ENCODE measurements around the gene RNF220.

The RNF220 gene

DNA sequence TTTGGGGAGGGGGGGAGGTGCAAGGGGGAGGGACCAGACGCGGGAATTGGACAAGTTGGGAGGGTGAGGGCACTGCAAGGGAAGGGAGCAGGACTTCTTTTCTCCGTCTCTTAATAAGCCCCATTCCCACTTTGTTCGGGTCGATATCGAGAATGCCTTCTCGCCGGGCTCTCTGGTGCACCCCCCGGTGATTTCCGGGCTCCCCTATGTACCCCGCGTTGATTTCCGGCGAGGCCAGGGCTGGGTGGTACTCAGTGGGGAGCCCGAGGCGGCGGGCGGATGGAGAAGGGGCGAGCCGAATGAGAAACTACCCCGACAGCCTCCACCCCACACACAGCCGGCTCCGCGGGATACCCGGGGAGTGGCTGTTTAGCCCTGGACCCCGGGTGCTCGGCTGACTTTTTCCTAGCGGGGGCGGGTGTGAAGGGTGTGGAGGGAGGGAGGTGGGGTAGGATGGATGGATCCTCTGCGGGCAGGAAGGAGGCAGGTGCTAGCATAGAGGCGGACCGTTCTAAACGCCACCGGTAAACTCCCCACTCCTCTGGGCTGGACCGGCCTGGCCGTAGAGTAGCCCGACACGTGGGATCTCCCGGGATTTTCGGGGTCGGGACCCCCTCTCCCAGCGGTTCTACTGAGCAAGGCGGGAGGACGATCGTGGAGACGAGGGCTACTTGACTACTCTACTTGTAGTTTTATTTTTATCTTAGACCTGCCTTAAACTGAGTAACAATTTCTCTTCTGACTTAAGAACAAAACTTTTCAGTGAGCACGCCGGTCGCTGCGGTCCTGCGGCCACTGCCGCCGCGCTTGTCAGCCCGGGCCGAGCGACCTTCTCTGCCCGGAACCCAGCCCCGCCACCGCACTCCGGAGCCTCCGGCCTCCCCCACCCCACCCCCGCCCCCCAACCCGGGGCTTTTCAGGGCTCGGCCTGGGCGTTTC lies 1.0 kb downstream of the RNF220 start:
- intact Hi-C loops (cut with DNase I): loop anchor here (2.0 to 10.0 kb wide), 4 partner anchors 51 to 246 kb away; partner anchors contain the start of gene ERI3
- peak in 20 of 42 donors; percentile 13 to 71 (median 42) for DNase-seq

DNA sequence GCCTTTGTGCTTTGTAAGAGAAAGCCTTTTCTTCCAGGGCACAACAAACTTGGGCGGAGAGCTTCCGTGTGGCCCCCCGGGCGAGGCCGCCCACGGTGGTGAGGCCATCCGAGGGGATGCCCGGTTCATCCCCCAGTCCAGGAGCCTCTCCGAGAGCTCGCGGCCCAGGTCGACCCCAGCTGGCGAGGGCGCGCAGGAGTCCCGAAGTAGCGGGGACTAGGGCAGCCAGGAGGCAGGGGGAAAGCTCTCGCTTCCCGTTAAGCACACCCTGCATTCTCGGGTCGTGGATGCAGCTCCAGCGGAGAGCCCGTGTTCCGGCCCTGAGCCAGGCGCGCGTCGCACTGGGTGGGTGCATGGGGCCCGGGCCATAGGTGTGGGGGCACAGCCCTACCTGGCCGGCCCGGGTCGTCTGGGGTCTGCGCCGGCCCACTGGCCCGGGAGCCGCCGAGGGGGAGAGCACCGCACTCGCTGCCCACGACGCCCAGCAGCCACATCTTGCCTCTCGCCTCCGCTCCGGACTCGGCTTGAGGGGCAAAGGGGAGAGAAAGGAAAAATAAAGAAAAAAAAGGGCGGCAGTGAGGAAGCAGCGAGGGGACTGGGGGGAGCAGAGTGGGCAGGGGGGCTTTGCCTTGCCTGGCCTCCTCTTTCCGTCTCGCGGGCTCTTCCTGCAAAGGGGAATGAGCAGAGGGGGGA lies 1.8 kb downstream of the RNF220 start:
- DNase-seq: peak in 5 of 42 donors; percentile 21 to 52 (median 29)
- intact Hi-C loops (cut with DNase I): loop anchor here (5.0 to 10.0 kb wide), 3 partner anchors 95 to 245 kb away; no protein-coding TSS in a partner anchor

DNA sequence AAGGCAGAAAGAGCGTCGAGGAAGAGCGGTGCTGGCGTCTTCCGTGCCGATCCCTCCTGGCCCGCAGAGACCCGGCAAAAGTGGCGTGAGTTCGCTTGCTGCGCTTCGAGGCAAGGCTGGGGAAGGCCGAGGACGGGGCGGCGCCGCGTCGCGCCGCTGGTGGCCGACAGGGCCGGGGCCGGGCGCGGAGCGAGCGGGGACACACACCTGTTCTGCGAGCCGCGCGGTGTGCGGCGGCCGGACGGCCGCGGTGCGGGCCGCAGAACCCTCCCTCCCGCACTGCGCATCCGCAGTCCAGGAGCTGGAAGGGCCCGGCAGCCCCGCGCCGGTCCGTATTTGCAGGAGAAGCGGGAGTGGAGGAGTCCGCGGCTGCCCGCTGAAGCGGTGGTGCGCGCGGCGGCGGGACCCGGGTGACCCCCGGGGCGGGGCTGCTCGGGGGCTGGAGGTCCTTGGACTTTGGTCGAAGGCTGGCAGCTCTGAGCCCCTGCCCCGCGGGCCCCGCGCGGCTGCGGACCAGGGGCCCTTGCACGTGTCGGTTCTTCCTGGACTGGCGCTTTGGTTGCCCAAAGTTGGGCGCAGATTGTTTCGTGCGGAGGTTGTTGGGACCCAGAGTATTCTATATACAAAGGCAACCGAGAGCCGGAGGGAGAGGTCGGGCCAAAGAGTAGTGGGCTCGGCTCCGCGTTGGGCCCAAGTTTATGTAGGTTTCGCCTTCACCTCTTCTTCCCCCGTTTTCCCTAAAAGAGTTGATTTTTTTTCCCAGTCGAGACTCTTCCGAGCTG lies 2.6 kb downstream of the RNF220 start:
- intact Hi-C loops (cut with DNase I): loop anchor here (5.0 to 10.0 kb wide), 3 partner anchors 95 to 245 kb away; no protein-coding TSS in a partner anchor
- DNase-seq: peak in 9 of 42 donors; percentile 7 to 63 (median 35)

DNA sequence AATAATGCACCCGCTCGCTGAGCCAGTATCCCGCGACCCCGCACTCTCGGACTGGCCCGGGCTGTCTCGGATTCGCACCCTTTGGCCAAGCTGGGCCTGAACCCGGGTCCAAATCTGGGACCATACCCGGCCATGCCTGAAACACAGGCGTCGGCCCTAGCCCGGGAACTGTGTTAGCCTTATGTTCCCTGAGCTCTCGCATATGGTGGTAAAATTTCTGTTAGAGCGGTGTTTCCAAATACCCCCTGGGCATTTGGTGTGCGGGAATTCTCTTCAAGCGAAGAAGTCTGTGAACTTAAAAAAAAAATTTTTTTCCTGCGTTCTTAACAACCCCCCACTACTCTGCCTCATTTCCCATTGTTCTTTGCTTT lies 3.1 kb downstream of the RNF220 start:
- intact Hi-C loops (cut with DNase I): loop anchor here (5.0 to 10.0 kb wide), 3 partner anchors 94 to 244 kb away; no protein-coding TSS in a partner anchor
- DNase-seq: peak in 6 of 42 donors; percentile 18 to 63 (median 39)

DNA sequence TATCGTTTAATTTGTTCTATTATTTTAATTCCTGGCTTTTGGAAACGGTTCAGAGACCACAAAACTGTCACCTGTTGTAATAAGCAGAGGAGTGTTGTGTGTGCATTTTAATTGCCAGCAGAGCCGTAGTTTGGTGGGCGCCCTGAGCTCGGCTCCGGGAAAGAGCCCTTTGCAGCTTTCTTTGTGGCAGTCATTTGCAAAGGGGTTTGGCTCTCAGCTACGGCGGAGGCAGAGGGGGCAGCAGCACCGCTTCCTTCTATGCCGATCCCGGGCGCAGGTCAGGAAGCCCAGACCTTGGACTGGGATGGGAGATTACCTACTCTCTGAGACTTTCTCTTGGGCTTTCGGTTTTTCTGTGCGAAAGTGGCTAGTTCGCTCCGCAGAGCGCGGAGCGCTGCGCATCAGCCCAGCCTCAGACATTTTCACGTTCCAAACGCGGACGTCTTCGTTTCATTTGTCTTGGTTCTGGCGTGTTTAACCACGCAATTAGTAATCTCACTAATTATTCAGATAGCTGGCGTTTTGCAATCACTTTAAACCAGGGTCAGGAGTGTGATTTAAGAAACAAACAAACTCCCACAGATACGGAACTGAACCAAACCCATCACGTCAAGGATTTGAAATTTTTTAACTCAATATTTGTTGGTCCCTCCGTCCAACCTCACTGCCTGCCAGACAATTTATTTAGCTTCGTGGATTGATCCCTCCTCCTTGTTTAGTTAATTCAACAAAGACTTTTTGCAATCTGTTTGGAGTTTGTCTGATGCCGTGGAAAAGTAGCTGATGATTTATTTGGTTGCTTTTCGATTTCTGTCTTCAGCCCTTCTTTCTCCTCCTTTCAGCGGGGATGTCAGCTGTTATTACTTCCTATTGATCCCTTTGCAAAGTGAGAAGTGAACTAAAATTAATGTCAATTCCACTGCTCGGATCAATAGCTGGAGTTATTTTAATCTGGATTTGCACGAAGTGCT lies 3.9 kb downstream of the RNF220 start:
- intact Hi-C loops (cut with DNase I): loop anchor here (5.0 to 10.0 kb wide), 3 partner anchors 93 to 243 kb away; no protein-coding TSS in a partner anchor
- DNase-seq: peak in 27 of 42 donors; percentile 11 to 72 (median 43)

DNA sequence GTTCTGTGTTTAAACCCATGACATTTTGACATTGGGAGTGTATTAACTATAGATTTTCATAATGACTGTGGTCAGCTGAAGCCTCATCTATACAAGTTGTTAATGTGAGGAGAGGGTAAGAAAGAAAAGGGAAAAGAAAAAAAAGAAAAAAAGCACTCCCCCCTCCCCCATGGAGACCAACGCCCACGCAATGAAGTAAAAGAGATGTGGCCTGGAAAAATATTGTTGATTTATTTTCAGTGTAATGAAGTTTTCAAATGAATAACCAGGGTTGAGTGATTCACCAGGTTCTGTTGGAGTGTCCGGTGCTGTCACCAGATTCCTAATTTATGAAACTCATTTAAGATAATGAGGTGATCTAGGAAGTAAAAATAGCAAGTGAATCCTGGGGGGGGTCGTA lies 4.7 kb downstream of the RNF220 start:
- intact Hi-C loops (cut with DNase I): loop anchor here (5.0 to 10.0 kb wide), 3 partner anchors 93 to 243 kb away; no protein-coding TSS in a partner anchor
- DNase-seq: no peak

DNA sequence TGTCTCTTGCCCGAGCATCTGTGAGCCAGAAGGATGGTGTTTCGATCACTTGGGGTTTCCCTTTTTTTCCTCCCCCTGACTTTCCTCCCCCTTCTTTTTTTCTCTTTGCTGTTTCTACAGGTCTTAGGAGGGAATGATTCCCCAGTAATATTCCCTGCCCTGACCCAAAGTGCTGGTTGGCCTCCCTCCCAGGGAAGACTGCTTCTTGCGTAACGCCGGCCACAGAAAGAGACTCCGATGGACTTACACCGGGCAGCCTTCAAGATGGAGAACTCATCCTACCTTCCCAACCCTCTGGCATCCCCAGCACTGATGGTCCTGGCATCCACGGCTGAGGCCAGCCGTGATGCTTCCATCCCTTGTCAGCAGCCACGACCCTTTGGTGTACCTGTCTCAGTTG lies 6.8 kb downstream of the RNF220 start:
- intact Hi-C loops (cut with DNase I): no loop called here
- DNase-seq: no peak

DNA sequence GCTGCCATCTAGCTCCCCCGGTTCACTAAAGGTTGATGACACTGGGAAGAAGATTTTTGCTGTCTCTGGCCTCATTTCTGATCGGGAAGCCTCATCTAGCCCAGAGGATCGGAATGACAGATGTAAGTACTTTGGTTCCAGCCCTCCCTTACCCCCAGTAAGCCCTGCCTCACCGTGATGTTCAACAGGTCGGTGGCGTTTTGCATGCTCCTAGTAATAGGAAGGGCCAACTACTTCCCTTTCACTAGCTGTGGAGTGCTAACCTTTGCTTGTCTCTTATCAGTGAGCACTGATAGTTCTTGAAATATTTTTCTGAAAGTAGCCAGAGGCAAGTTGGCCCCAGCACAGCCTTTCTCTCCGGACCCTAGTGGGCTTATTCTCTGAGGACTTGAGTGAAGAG lies 7.5 kb downstream of the RNF220 start:
- intact Hi-C loops (cut with DNase I): no loop called here
- DNase-seq: no peak

DNA sequence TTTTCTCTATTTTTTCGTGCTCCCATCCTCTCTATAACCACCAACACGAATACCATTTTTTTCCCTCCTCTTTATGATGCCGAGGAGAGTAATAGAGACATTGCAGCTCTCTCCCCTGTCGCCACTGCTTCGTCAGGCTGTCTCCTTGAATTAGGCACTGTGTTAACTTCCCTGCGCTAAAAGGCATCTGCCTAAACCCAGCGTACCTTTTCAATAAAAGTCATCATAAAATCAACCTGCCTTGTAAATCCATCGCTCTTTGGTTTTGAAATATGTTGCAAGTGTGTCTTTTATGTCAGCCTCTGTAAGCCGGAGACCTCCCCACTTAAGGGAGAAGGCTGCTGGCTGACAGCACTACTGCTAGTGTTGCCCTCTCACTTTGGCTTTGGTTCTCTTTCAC lies 8.7 kb downstream of the RNF220 start:
- DNase-seq: no peak
- intact Hi-C loops (cut with DNase I): no loop called here

DNA sequence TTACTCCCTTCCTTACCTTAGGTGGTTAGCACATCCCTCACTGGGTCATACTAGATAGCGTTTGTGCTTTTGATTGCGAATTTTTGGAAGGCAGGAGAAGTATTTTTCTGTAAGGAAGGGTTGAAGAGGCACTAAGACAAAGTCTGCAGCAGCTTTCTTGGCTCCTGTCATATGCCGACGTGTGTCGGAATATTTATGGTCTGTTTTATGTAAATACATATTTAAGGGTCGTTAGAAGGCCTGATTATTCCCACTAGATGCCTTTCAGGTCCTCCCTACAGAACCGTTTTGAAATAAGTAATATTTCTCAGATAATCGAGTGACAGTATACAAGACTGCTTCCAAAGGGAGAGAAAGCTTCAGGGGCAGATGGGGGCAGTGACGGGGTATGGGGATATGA lies 10.0 kb downstream of the RNF220 start:
- no peak for DNase-seq
- intact Hi-C loops (cut with DNase I): no loop called here

DNA sequence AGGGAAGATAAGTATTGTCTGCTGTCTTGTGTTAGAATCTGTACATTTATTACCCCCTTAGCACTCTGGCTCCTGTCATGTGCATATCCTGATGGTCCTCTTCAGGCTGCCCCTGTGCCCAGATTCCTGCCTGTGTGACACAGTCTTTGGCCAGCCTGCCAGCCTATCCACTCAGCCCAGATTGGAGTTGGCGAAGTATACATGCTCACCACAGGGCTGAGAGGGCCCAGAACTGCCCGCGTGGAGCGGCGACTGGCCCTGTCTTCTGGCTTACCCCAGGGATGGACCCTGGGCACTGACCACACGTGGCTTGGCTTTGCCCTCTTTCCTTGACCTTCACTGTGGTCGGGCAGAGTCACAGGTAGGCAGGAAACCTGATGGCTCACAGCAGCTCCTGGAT lies 11.4 kb downstream of the RNF220 start:
- DNase-seq: peak in 1 of 42 donors; percentile 37

DNA sequence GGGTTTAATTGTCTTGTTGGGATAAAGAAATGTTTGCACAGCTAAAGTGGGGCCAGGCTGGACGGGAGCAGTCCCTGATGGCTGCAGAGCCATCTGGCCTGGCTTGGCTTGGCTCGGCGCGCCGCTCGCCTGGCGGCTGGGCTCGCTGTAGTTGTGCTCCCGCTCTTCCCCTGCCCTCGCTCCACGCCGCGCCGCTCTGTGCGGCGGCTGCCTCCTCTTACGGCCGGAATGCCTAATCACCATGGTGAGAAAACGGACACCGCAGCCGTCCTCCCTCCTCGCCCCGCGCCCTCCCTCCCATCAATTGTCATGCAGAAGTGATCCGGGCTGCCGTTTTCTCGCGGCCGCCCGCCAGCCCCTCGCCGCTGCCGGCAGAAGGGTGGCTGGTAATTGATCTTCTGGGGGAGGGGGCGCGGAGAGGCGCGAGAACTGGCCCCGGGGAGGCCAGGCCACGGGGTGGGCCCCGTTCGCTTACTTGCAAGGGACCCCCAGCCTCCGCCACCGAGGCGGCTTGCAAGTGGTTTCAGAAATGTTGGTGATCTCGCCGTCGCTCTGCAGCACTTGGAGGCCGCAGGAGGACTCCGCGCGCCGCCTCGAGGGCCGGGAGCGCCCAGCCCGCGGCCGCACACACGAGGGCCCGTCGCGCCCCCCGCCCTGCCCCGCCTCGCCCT lies 12.4 kb downstream of the RNF220 start:
- DNase-seq: peak; percentile 44 to 91 (median 76)
- intact Hi-C loops (cut with DNase I): no loop called here

More for the DNA sequence above, 11.4 kb downstream of the RNF220 start:
- intact Hi-C loops (cut with DNase I): no loop called here

DNA sequence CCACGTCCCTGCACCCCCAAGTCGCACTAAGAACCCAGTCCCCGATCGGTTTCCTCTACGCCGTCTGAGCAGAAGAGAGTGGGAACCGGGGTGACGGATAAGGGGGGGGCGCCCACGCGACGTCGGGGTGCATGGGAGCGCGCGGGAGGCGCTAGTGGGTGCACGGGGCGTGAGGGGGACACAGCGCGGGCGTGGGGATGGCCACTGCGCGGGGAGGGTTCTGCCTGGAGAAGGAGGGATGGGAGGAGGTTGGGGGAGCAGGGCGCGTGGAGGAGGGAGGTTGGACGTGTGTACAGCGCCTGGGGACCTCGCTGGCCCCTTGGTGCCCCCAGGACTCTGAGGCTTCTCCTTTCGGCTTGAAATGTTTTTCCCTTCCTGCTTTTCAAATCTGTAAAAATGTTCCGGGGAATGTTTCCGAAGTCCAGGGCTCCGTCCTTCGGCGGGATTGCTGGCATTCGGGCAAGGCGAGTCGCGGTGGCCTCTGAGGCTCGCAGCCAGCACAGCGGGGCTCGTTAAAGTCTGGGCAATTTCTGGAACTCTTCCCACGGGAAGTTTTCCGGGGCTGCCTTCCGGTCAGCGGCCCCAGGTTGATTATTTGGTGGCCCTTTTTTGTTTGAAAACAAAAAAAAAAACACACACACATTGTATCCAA lies 13.1 kb downstream of the RNF220 start:
- DNase-seq: peak in 14 of 42 donors; percentile 7 to 73 (median 31)
- intact Hi-C loops (cut with DNase I): no loop called here

DNA sequence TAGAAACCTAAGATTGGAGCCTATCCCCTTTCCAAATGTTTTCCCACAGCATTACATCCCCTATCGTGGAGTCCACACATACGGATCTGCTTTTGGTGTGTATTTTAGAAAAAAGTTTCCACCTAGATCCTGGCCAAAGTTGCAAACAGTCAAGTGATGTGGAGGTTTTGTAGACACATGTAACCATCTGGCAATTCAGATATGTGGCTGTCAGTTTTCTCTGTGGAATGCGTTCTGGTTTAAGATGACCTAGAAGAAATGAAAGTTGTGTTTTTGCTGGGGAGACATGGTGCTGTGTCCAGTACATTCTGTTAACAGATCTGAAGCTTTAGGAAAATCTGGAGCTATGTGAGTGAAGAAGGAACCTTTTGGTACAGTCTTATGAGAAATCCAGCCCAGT lies 14.8 kb downstream of the RNF220 start:
- intact Hi-C loops (cut with DNase I): no loop called here
- no peak for DNase-seq

DNA sequence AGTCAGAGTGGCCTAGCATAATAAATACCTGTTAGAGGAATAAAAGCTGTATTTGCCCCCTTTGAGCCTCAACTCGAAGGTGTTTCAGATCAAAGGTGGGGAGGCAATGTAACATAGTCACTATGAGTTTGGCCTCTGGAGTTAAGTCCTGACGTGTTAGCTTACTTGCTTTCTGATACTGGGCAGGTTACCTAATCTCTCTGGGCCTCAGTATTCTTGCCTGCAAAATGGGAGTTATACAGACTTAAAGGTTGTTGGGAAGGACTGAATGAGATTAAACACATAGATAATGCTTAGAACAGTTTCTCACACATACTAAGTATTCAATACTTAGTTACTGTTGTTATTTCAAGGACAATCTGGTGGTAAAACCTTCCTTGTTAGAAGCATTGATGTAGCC lies 15.5 kb downstream of the RNF220 start:
- intact Hi-C loops (cut with DNase I): no loop called here
- DNase-seq: no peak

DNA sequence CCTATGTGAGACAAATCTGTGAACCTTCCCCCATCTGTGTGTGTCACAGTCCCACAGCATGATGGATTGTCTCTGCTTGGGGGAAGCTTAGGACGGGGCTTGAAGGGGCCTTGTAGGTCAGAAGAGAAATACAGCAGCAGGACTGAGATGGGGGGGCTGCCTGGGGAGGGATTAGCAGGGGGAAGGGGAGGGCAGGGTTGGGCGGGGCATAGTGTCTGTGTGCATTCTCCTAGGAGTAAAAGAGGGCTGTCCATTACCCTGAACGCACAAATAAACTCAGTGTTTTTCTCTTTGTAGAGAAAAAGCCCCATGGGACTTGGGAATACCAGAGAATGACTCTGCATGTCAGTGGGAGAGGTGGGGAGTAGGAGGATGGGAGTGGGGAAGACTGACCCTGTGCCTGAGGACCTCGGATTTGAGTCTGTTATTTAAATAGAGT lies 16.4 kb downstream of the RNF220 start:
- no peak for DNase-seq
- intact Hi-C loops (cut with DNase I): no loop called here

DNA sequence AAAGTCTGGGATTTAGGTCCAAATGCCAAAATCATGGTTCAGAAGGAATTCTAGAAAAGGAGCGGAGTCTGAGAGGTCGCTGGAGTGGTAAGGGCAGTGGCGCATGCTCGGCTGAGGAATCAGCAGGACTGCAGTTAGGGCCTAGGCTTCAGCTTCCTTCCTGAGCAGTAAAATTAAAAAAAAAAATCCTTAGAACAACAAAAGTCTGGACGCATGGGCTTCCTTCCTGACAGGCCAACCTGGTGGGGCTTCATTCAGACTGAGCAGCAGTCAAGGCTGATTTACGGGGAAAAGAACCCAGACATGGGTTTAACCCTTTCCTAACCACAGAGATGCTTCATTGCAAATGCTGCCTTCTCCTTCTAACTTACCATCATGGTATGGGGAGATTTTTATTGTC lies 17.1 kb downstream of the RNF220 start:
- intact Hi-C loops (cut with DNase I): no loop called here
- DNase-seq: no peak

Measured in head of caudate nucleus (tissue), 42 donors.